NT2/D1 (cell line): Measurements from ENCODE around the gene RAB34.

Source experiments
- YY1 ChIP-seq: IDR thresholded peaks from 2 replicates; pipeline ENCODE4 v1.6.1; 2011; ENCODE audit not compliant: insufficient read length, insufficient read depth
- ZNF274 ChIP-seq: IDR thresholded peaks from 2 replicates; pipeline ENCODE4 v1.6.1; 2011; ENCODE audit warnings: mild to moderate bottlenecking, low read depth, low read length

DNA sequence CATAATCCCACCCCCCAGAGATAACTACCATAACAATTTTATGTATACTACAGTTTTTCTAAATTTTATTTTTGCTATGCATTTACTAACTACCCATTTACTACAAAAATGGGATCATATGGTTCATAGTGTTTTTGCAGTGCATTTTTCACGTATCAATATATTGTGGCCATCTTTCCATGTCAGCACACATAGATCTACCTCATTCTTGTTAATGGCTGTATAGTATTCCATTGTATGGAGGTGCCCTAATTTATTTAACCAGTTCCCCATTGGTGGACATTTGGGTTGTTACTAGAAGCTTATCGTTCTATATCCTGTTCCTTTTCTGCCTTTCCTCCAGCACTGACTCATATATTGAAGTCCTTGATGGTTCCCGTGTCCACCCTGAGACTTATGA is 28.7 kb downstream of the RAB34 start:
- TF ChIP-seq YY1 (no peak), ZNF274 (no peak)
